Spleen (tissue), 7 donors: ENCODE measurements around the gene KSR1.

Experiments
- CTCF ChIP-seq, 11 experiments: fragments of 200-600 bp in 7 of 11; fragments of 450-650 bp in 4 of 11; sonication (generic) in 4 of 11; IDR thresholded peaks in 8 of 11; conservative IDR thresholded peaks in 3 of 11; 1 replicate in 7 of 11; 2 replicates in 4 of 11; pipeline versions ENCODE4 v1.4.0 to v1.8.0; 2016 to 2021; ENCODE audit warnings: antibody characterized with exemption in 11 of 11, inconsistent platforms in 4 of 11, mild to moderate bottlenecking in 1 of 11
- POLR2A ChIP-seq, 3 donors: fragments of 450-650 bp; IDR thresholded peaks; one replicate each; pipeline ENCODE4 v1.5.1; 2017; ENCODE audit warnings: antibody characterized with exemption in 3 of 3, mild to moderate bottlenecking in 1 of 3
- POLR2AphosphoS5 ChIP-seq, 3 donors: sonication (generic); formaldehyde crosslinking; IDR thresholded peaks; one replicate each; pipeline ENCODE4 v1.5.1; 2017; ENCODE audit warnings: antibody characterized with exemption in 3 of 3
- donor health status: DM: no; HTN: no; CAD: no; lungs with moderate emphysema.
- donor health status: DM: no; HTN: no; CAD: no.
- donor health status: DM: no; HTN: no; CAD: no.

GRCh38 chr17:27597783-27598320 is 141.6 kb downstream of the KSR1 start:
- no peak for TF ChIP-seq CTCF (IDR thresholded peaks at IDR 0.05 in 8 of 11, conservative IDR thresholded peaks at IDR 0.05 in 3 of 11)
- no peak for TF ChIP-seq POLR2AphosphoS5 (IDR thresholded peaks at IDR 0.05)
- no peak for TF ChIP-seq POLR2A (IDR thresholded peaks at IDR 0.05)
